Parathyroid adenoma (tissue), 2 donors: ENCODE measurements around the gene MYO1D.
"Not testable (repeated sequence)": the region's sequence is repeated elsewhere in the genome, so short reads cannot be mapped to it uniquely, and the experiment has no call there.

Experiments used
- H2AFZ ChIP-seq: fragments of 300-600 bp; sonication (generic); one replicate; pipeline ENCODE4 v1.7.0; 2017; ENCODE audit warnings: antibody characterized with exemption, mild to moderate bottlenecking
- H3K27ac ChIP-seq: fragments of 300-600 bp; sonication (generic); one replicate; pipeline ENCODE4 v1.7.0; 2017
- H3K27me3 ChIP-seq: fragments of 300-600 bp; sonication (generic); one replicate; pipeline ENCODE4 v1.7.0; 2017; ENCODE audit warnings: low read length; ENCODE audit not compliant: control insufficient read depth, insufficient read depth
- H3K36me3 ChIP-seq: fragments of 300-600 bp; sonication (generic); one replicate; pipeline ENCODE4 v1.7.0; 2017; ENCODE audit warnings: low read length; ENCODE audit not compliant: control insufficient read depth, insufficient read depth
- H3K4me1 ChIP-seq: fragments of 300-600 bp; sonication (generic); one replicate; pipeline ENCODE4 v1.7.0; 2017; ENCODE audit warnings: control low read depth
- H3K4me2 ChIP-seq: fragments of 300-600 bp; sonication (generic); one replicate; pipeline ENCODE4 v1.7.0; 2017; ENCODE audit warnings: low read length
- H3K4me3 ChIP-seq: fragments of 300-600 bp; sonication (generic); one replicate; pipeline ENCODE4 v1.7.0; 2017; ENCODE audit warnings: low read depth, low read length
- H3K79me2 ChIP-seq: fragments of 300-600 bp; sonication (generic); one replicate; pipeline ENCODE4 v1.7.0; 2017; ENCODE audit warnings: control low read depth
- H3K9ac ChIP-seq: fragments of 300-600 bp; sonication (generic); one replicate; pipeline ENCODE4 v1.7.0; 2017; ENCODE audit warnings: mild to moderate bottlenecking
- H3K9me3 ChIP-seq: fragments of 300-600 bp; sonication (generic); one replicate; pipeline ENCODE4 v1.7.0; 2017; ENCODE audit warnings: low read length; ENCODE audit not compliant: control insufficient read depth
- TF ChIP-seq, protein P1 (sequence below): fragments of 300-600 bp; sonication (generic); IDR thresholded peaks from one replicate; pipeline ENCODE4 v1.7.0; 2017; ENCODE audit warnings: antibody characterized with exemption, mild to moderate bottlenecking
- donor health status: primary hyperparathyroidism.

MYO1D gene

DNA sequence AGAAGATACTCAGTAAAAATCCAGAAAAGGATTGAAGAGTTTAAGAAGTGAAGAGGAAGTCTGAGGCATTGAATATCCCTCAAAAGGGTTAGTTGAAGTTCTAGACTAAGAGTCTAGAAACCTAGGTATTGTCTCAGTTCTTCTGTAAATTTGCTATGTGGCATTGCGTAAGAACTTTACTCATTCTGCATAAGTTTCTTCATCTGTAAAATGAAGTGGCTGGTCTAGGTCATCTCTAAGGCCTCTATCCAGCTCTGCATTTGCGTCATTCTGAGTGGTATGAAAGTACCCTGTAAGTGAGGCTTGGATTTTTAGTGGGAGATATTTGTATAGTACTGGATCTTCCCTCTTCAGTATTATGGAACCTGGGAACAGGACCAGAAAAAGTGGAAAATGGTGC, 130.2 kb downstream of the MYO1D start:
- Histone ChIP-seq H3K79me2 (no peaks in the 10 kb centered on the region), H3K9me3 (no peaks in the 10 kb centered on the region), H3K27ac (no peak overlapping the region), H3K4me2 (no peak overlapping the region), H3K9ac (no peak overlapping the region), H3K4me1 (no peaks in the 10 kb centered on the region), H3K27me3 (no peaks in the 10 kb centered on the region), H2AFZ (no peak overlapping the region), H3K4me3 (no peak overlapping the region), H3K36me3 (no peaks in the 10 kb centered on the region)
- TF ChIP-seq, protein P1, sequence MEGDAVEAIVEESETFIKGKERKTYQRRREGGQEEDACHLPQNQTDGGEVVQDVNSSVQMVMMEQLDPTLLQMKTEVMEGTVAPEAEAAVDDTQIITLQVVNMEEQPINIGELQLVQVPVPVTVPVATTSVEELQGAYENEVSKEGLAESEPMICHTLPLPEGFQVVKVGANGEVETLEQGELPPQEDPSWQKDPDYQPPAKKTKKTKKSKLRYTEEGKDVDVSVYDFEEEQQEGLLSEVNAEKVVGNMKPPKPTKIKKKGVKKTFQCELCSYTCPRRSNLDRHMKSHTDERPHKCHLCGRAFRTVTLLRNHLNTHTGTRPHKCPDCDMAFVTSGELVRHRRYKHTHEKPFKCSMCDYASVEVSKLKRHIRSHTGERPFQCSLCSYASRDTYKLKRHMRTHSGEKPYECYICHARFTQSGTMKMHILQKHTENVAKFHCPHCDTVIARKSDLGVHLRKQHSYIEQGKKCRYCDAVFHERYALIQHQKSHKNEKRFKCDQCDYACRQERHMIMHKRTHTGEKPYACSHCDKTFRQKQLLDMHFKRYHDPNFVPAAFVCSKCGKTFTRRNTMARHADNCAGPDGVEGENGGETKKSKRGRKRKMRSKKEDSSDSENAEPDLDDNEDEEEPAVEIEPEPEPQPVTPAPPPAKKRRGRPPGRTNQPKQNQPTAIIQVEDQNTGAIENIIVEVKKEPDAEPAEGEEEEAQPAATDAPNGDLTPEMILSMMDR: no peak

DNA sequence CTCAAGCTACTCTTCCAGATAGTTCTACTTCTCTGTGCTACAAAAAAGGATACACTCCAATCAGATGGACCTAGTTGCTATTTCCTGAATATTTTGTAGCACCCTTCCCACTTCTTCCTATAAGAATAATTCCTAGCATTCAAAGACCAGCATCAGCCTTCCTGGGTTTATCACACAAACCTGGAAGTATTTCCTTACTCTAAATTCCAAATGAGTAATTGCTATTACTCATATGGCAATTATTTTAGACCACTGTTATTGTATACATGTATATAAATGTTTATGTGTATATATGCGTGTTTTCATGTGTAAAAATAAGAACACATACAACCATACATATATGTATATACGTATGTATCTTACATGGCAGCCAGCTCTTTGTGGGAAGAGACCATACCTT, 130.6 kb downstream of the MYO1D start:
- Histone ChIP-seq H3K4me1 (no peaks in the 10 kb centered on the region), H3K36me3 (no peaks in the 10 kb centered on the region), H3K4me3 (no peak overlapping the region), H3K9ac (no peak overlapping the region), H3K27me3 (no peaks in the 10 kb centered on the region), H3K4me2 (no peak overlapping the region), H2AFZ (no peak overlapping the region), H3K9me3 (no peaks in the 10 kb centered on the region), H3K27ac (no peak overlapping the region), H3K79me2 (no peaks in the 10 kb centered on the region)
- TF ChIP-seq, protein P1: no peak

DNA sequence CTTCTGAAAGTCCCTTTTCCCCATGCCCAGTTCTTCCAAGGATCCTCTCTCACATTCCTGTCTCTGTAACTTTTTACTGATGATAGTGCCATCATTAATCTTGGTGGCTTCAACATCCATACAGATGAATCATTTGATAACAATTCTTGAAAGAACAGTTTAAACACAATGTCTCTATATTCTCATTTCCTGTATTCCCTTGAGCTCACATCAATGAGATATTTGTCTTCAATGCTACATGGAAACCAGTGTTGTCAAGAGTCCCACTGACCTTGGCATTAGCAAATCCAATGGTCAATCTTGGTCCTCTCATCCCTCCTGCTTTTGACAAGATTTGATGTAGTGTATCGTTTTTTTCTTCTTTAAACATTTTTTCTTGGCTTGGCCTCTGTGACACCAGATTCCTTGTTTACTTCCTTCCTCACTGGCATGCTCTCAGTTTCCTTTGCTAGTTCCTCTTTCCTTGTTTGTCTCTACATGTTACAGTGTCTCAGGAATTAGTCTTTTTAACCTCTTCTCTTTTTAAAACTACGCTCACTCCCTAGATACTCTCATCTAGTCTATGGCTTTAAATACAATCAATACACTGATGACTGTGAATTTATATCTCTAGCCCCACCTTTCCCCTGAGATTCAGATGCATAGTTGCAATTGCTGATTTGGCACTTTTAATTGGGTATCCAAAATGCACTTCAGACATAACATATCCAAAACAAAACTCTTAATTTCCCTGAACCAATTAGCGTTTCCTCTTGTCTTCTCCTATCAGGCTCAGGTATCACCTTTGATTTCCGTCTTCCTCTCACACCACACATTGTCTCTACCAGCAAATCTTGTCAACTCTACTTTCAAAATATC, 134.0 kb downstream of the MYO1D start:
- Histone ChIP-seq H3K9me3 (no peaks in the 10 kb centered on the region), H3K36me3 (no peaks in the 10 kb centered on the region), H3K9ac (no peak overlapping the region), H3K27me3 (no peaks in the 10 kb centered on the region), H3K27ac (no peak overlapping the region), H3K4me3 (no peak overlapping the region), H3K4me1 (no peaks in the 10 kb centered on the region), H3K4me2 (no peak overlapping the region), H2AFZ (no peak overlapping the region), H3K79me2 (no peaks in the 10 kb centered on the region)
- TF ChIP-seq, protein P1: no peak

DNA sequence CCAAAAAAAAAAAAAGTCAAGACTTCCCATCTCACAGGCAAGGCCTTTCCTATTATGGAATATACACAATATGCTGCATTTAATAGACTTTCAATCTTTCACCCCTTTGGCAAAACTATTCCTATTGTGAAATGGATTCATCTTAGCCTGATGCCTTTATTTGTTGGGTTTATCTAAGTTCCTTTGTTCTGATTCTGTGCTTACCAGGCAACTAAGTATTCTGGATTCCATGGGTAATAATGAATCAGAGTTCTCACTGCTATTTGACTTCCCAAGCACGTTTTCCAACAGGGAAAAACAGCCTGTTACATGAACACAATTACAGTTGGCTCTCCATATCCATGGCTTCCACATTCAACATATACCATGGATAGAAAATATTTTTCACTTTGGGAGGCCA, 135.5 kb downstream of the MYO1D start:
- Histone ChIP-seq H3K9me3 (no peaks in the 10 kb centered on the region), H3K9ac (no peak overlapping the region), H3K4me2 (no peak overlapping the region), H3K4me3 (no peak overlapping the region), H3K27ac (no peak overlapping the region), H3K79me2 (no peaks in the 10 kb centered on the region), H3K36me3 (no peaks in the 10 kb centered on the region), H3K4me1 (no peaks in the 10 kb centered on the region), H2AFZ (no peak overlapping the region), H3K27me3 (no peaks in the 10 kb centered on the region)
- TF ChIP-seq, protein P1: no peak

DNA sequence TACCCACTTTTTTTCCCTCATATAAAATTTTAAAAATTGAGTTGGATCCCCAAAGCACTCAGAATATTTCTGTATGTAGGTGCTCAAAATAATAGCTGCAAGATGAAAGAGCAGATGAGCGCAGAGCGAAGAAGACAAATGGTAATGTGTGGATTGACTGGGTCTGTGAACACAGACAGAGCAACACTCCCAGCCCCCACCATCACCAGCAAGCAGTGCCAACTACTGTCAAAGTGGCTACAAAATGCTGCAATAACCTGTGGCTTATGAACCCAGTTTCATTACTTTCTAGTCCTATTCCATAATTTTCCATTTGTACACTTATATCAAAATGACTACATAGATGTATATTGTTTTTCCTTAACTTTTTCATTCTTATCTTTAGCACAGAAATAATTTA, 137.2 kb downstream of the MYO1D start:
- Histone ChIP-seq H3K9ac (no peak overlapping the region), H3K4me1 (no peaks in the 10 kb centered on the region), H3K9me3 (no peaks in the 10 kb centered on the region), H3K27me3 (no peaks in the 10 kb centered on the region), H3K79me2 (no peaks in the 10 kb centered on the region), H3K4me3 (no peak overlapping the region), H2AFZ (no peak overlapping the region), H3K36me3 (no peaks in the 10 kb centered on the region), H3K4me2 (no peak overlapping the region), H3K27ac (no peak overlapping the region)
- TF ChIP-seq, protein P1: no peak

DNA sequence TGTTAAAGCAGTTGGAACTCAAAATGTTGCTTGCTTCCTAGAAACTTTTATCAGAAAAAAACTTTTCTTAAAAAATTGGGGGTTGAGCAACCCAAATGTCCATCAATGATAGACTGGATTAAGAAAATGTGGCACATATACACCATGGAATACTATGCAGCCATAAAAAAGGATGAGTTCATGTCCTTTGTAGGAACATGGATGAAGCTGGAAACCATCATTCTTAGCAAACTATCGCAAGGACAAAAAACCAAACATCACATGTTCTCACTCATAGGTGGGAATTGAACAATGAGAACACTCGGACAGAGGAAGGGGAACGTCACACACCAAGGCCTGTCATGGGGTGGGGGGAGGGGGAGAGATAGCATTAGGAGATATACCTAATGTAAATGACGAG, 137.8 kb downstream of the MYO1D start:
- H3K9ac ChIP-seq, H3K27me3 ChIP-seq, H3K4me2 ChIP-seq, H3K4me3 ChIP-seq, H3K36me3 ChIP-seq, H2AFZ ChIP-seq, H3K4me1 ChIP-seq, H3K79me2 ChIP-seq, H3K9me3 ChIP-seq, H3K27ac ChIP-seq: not testable (repeated sequence)
